Activated CD4-positive, alpha-beta T cell treated with anti-CD3 and anti-CD28 coated beads, Interleukin-2, amount 10 ng/mL, durations not matched to agents 7 days and 5 days (primary cell): ENCODE results near the gene THSD4. TPM values are rescaled to one million over a fixed set of nuclear protein-coding genes. Genes with fewer than 3 reads are reported as not detected.

Experiments
- CTCF ChIA-PET: fragments of 350-600 bp; sonication (Branson Sonifier 250); formaldehyde crosslinking; loops from one replicate; lab custom pipeline; 2021; ENCODE audit warnings: antibody characterized with exemption; lab: Charles Lee
- POLR2A ChIA-PET: fragments of 350-600 bp; sonication (Branson Sonifier 250); formaldehyde crosslinking; loops from one replicate; lab custom pipeline; 2021; ENCODE audit warnings: antibody characterized with exemption; lab: Charles Lee
- DNase-seq: peaks from one replicate; pipeline ENCODE4 v3.0.0-alpha.2; 2020
- H3K27ac Mint-ChIP-seq: one replicate; pipeline ENCODE4 v1.8.0; 2021; ENCODE audit warnings: mild to moderate bottlenecking, moderate library complexity, mixed read lengths
- H3K27me3 Mint-ChIP-seq: one replicate; pipeline ENCODE4 v1.8.0; 2021; ENCODE audit warnings: mixed read lengths
- H3K36me3 Mint-ChIP-seq: one replicate; pipeline ENCODE4 v1.8.0; 2021; ENCODE audit warnings: low read depth, mixed read lengths
- H3K4me1 Mint-ChIP-seq: one replicate; pipeline ENCODE4 v1.8.0; 2021; ENCODE audit warnings: mixed read lengths
- H3K4me3 Mint-ChIP-seq: one replicate; pipeline ENCODE4 v1.8.0; 2021; ENCODE audit warnings: mild to moderate bottlenecking, moderate library complexity, mixed read lengths
- H3K9me3 Mint-ChIP-seq: one replicate; pipeline ENCODE4 v1.8.0; 2021; ENCODE audit warnings: mixed read lengths
- total RNA-seq, 2 experiments: library from RNA; stranded (reverse); gene quantifications; one replicate each; pipeline ENCODE4 v1.2.3, GENCODE V29; 2021

The THSD4 gene
- total RNA-seq, 2 experiments from 2014 or later: not detected

DNA sequence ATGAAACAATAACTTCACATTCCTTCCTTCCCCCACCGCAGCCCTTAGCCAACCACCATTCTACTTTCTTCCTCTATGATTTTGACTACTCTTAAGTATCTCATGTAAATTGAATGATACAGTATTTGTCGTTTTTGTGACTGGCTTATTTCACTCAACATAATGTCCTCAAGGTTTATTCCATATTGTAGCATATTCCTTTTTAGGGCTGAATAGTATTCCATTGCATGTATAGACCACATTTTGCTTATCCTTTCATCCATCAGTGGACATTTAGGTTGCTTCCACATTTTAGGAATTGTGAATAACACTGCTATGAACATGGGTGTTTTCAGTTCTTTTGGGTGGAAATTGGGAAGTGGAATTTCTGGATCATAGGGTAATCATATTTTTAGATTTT is 106.1 kb downstream of the THSD4 start:
- DNase-seq: no peak
- ChIA-PET POLR2A (no interaction called here), CTCF (no interaction called here)
- no peaks in the 10 kb centered on the region for H3K36me3 Mint-ChIP-seq
- H3K9me3 Mint-ChIP-seq: no peaks in the 10 kb centered on the region
- peaks cover 5% of the 10 kb centered on the region for H3K27me3 Mint-ChIP-seq
- no peaks in the 10 kb centered on the region for H3K4me1 Mint-ChIP-seq
- no peak overlapping the region for H3K4me3 Mint-ChIP-seq
- no peak overlapping the region for H3K27ac Mint-ChIP-seq

- CTCF ChIA-PET: no interaction called here
- POLR2A ChIA-PET: no interaction called here
- Mint-ChIP-seq H3K36me3 (no peaks in the 10 kb centered on the region), H3K27ac (no peak overlapping the region), H3K27me3 (peaks cover 4% of the 10 kb centered on the region), H3K4me3 (no peak overlapping the region), H3K4me1 (no peaks in the 10 kb centered on the region), H3K9me3 (no peaks in the 10 kb centered on the region)
- DNase-seq: no peak
Measured at GRCh38 chr15:71223516-71223915, 108.2 kb downstream of the THSD4 start.

- no peak for DNase-seq
- Mint-ChIP-seq H3K9me3 (no peaks in the 10 kb centered on the region), H3K4me3 (no peak overlapping the region), H3K27ac (no peak overlapping the region), H3K36me3 (no peaks in the 10 kb centered on the region), H3K27me3 (peaks cover 2% of the 10 kb centered on the region), H3K4me1 (no peaks in the 10 kb centered on the region)
- ChIA-PET CTCF (no interaction called here), POLR2A (no interaction called here)
Measured at GRCh38 chr15:71224024-71224423, 108.8 kb downstream of the THSD4 start.

GRCh38 chr15:71225851-71226250 is 110.6 kb downstream of the THSD4 start:
- ChIA-PET POLR2A (no interaction called here), CTCF (interaction anchor here (0.7 kb wide), 1 partner anchor 28 kb away, joined by 3 read pairs; no protein-coding TSS in a partner anchor)
- DNase-seq: no peak
- Mint-ChIP-seq H3K9me3 (no peaks in the 10 kb centered on the region), H3K27me3 (peaks cover 2% of the 10 kb centered on the region), H3K27ac (no peak overlapping the region), H3K4me3 (no peak overlapping the region), H3K4me1 (no peaks in the 10 kb centered on the region), H3K36me3 (no peaks in the 10 kb centered on the region)

- Mint-ChIP-seq H3K27ac (no peak overlapping the region), H3K9me3 (no peaks in the 10 kb centered on the region), H3K27me3 (peaks cover 2% of the 10 kb centered on the region), H3K4me1 (no peaks in the 10 kb centered on the region), H3K36me3 (no peaks in the 10 kb centered on the region), H3K4me3 (no peak overlapping the region)
- ChIA-PET CTCF (no interaction called here), POLR2A (no interaction called here)
- DNase-seq: no peak
Measured at GRCh38 chr15:71226536-71227455, 111.5 kb downstream of the THSD4 start.

GRCh38 chr15:71228403-71228802 is 113.1 kb downstream of the THSD4 start:
- POLR2A ChIA-PET: no interaction called here
- CTCF ChIA-PET: no interaction called here
- H3K27me3 Mint-ChIP-seq: no peaks in the 10 kb centered on the region
- H3K36me3 Mint-ChIP-seq: no peaks in the 10 kb centered on the region
- H3K4me1 Mint-ChIP-seq: no peaks in the 10 kb centered on the region
- H3K4me3 Mint-ChIP-seq: no peak overlapping the region
- H3K27ac Mint-ChIP-seq: no peak overlapping the region
- no peaks in the 10 kb centered on the region for H3K9me3 Mint-ChIP-seq
- DNase-seq: no peak

- DNase-seq: no peak
- POLR2A ChIA-PET: no interaction called here
- no peaks in the 10 kb centered on the region for H3K4me1 Mint-ChIP-seq
- H3K27me3 Mint-ChIP-seq: no peaks in the 10 kb centered on the region
- no peaks in the 10 kb centered on the region for H3K36me3 Mint-ChIP-seq
- no peak overlapping the region for H3K4me3 Mint-ChIP-seq
- no peaks in the 10 kb centered on the region for H3K9me3 Mint-ChIP-seq
- CTCF ChIA-PET: no interaction called here
- H3K27ac Mint-ChIP-seq: no peak overlapping the region
Measured at GRCh38 chr15:71230303-71230702, 115.0 kb downstream of the THSD4 start.

GRCh38 chr15:71231758-71232157 is 116.5 kb downstream of the THSD4 start:
- POLR2A ChIA-PET: no interaction called here
- Mint-ChIP-seq H3K4me3 (no peak overlapping the region), H3K9me3 (no peaks in the 10 kb centered on the region), H3K36me3 (no peaks in the 10 kb centered on the region), H3K27ac (no peak overlapping the region), H3K4me1 (no peaks in the 10 kb centered on the region), H3K27me3 (no peaks in the 10 kb centered on the region)
- CTCF ChIA-PET: no interaction called here
- DNase-seq: no peak

DNA sequence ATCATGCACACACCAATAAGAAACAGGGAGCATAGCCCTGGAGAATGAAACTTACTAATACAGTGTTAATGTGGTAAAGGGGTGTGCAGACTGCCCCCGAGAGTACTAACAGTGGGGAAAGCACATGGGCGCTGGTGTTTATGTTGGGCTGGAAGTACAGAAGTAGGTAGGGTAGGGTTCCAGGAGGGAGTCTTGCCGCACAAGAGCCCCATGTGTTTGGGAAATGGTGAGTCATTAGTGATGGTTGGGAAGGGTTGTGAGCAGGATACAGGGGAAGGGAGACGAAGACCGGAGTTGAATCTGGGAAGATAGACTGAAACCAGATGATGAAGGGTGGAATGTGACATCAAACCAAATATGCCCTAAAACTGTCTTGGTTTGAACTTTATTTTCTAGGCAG is 117.1 kb downstream of the THSD4 start:
- Mint-ChIP-seq H3K4me3 (no peak overlapping the region), H3K36me3 (no peaks in the 10 kb centered on the region), H3K9me3 (no peaks in the 10 kb centered on the region), H3K27me3 (no peaks in the 10 kb centered on the region), H3K27ac (no peak overlapping the region), H3K4me1 (no peaks in the 10 kb centered on the region)
- DNase-seq: no peak
- ChIA-PET POLR2A (no interaction called here), CTCF (no interaction called here)

- Mint-ChIP-seq H3K27me3 (peaks cover 5% of the 10 kb centered on the region), H3K9me3 (no peaks in the 10 kb centered on the region), H3K4me3 (no peak overlapping the region), H3K27ac (no peak overlapping the region), H3K36me3 (no peaks in the 10 kb centered on the region), H3K4me1 (no peaks in the 10 kb centered on the region)
- DNase-seq: no peak
- ChIA-PET POLR2A (no interaction called here), CTCF (no interaction called here)
Measured at GRCh38 chr15:71237456-71238188, 122.4 kb downstream of the THSD4 start.

DNA sequence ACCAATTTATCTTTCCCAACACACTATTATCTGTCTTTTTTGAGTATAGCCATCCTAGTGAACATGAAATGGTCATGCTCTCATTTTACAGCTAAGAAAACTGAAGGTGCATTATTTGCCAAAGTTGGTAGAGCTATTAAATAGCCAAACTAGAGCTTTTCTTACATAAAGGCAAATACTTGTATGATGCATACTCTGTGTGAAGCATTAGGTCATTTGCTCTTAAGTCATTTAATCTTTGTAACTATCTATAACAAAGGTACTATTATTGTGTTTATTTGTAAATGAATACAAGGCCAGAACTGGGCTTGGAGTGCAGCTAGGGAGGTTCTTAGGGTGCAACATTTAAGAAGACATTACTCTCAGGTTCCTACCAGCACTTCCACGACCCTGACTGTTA is 123.7 kb downstream of the THSD4 start:
- POLR2A ChIA-PET: no interaction called here
- Mint-ChIP-seq H3K4me1 (no peaks in the 10 kb centered on the region), H3K27me3 (peaks cover 5% of the 10 kb centered on the region), H3K4me3 (no peak overlapping the region), H3K36me3 (no peaks in the 10 kb centered on the region), H3K9me3 (no peaks in the 10 kb centered on the region), H3K27ac (no peak overlapping the region)
- no peak for DNase-seq
- CTCF ChIA-PET: no interaction called here

GRCh38 chr15:71239592-71240364 is 124.5 kb downstream of the THSD4 start:
- no peak overlapping the region for H3K27ac Mint-ChIP-seq
- no peak overlapping the region for H3K4me3 Mint-ChIP-seq
- H3K27me3 Mint-ChIP-seq: peaks cover 5% of the 10 kb centered on the region
- no peaks in the 10 kb centered on the region for H3K4me1 Mint-ChIP-seq
- POLR2A ChIA-PET: no interaction called here
- no peak for DNase-seq
- H3K36me3 Mint-ChIP-seq: no peaks in the 10 kb centered on the region
- H3K9me3 Mint-ChIP-seq: no peaks in the 10 kb centered on the region
- CTCF ChIA-PET: no interaction called here

- CTCF ChIA-PET: no interaction called here
Measured at GRCh38 chr15:71242292-71242691, 127.0 kb downstream of the THSD4 start.

More at GRCh38 chr15:71242292-71242691, 127.0 kb downstream of the THSD4 start:
- no peaks in the 10 kb centered on the region for H3K4me1 Mint-ChIP-seq
- peaks cover 7% of the 10 kb centered on the region for H3K27me3 Mint-ChIP-seq
- DNase-seq: no peak
- H3K36me3 Mint-ChIP-seq: no peaks in the 10 kb centered on the region
- no peak overlapping the region for H3K27ac Mint-ChIP-seq
- H3K4me3 Mint-ChIP-seq: no peak overlapping the region
- no peaks in the 10 kb centered on the region for H3K9me3 Mint-ChIP-seq
- POLR2A ChIA-PET: no interaction called here
